Measurements from ENCODE around the gene PRKAG2.

DNA sequence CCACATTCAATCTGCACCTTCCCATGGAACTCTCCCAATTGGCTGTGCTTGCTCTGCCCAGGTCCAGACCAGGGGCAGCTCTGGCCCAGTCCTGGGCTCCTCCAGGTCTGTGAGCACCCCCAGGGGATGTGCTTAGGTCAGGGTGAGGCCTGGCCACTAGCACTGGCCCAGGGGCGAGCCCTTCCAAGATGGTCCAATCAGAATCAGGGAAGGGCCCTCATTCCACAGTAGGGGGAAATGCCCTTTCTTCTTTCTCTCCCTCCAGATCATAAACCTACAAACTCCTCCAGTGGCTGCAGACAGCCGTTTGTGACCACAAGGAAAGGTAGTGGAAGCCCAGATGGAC, 157.0 kb downstream of the PRKAG2 start:
- TF ChIP-seq, protein P1, sequence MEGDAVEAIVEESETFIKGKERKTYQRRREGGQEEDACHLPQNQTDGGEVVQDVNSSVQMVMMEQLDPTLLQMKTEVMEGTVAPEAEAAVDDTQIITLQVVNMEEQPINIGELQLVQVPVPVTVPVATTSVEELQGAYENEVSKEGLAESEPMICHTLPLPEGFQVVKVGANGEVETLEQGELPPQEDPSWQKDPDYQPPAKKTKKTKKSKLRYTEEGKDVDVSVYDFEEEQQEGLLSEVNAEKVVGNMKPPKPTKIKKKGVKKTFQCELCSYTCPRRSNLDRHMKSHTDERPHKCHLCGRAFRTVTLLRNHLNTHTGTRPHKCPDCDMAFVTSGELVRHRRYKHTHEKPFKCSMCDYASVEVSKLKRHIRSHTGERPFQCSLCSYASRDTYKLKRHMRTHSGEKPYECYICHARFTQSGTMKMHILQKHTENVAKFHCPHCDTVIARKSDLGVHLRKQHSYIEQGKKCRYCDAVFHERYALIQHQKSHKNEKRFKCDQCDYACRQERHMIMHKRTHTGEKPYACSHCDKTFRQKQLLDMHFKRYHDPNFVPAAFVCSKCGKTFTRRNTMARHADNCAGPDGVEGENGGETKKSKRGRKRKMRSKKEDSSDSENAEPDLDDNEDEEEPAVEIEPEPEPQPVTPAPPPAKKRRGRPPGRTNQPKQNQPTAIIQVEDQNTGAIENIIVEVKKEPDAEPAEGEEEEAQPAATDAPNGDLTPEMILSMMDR (IDR thresholded peaks at IDR 0.05), result no peak
- TF ChIP-seq POLR2A (IDR thresholded peaks at IDR 0.05) (no peak), EP300 (IDR thresholded peaks at IDR 0.05) (no peak)
